Caco-2 (cell line): ENCODE data around the gene BRF1. TPM values are rescaled to one million over a fixed set of nuclear protein-coding genes. Genes with fewer than 3 reads are reported as not detected.

Source experiments
- BruUV-seq: library from RNA; stranded (reverse); fragments of 400-500 nt; replicated peaks from 2 replicates; lab custom pipeline; 2021; lab: Mats Ljungman, UMichigan
- CTCF ChIA-PET: fragments of 300-600 bp; sonication (Branson Sonifier 250); formaldehyde crosslinking; loops from one replicate; lab custom pipeline; 2022; ENCODE audit warnings: antibody characterized with exemption; lab: Charles Lee
- POLR2A ChIA-PET: fragments of 300-600 bp; sonication (Branson Sonifier 250); formaldehyde crosslinking; loops from one replicate; lab custom pipeline; 2022; ENCODE audit warnings: antibody characterized with exemption; lab: Charles Lee
- DNase-seq, 2 experiments: peaks; one replicate each; pipeline versions ENCODE4 v3.0.0 to v3.0.0-alpha.2; 2020 to 2022
- H3K27me3 ChIP-seq: replicated peaks from 2 replicates; pipeline ENCODE4 v1.6.0; 2011; ENCODE audit warnings: low read length; ENCODE audit not compliant: control insufficient read depth, insufficient read depth
- H3K36me3 ChIP-seq: 2 replicates; pipeline ENCODE4 v1.5.1; 2011; ENCODE audit warnings: low read length; ENCODE audit not compliant: control insufficient read depth, insufficient read depth
- H3K4me1 ChIP-seq: fragments of 250-450 bp; sonication (Bioruptor Pico); 2 replicates; pipeline ENCODE4 v1.5.1; 2020; ENCODE audit warnings: mild to moderate bottlenecking
- H3K4me3 ChIP-seq: 2 replicates; pipeline ENCODE4 v1.5.1; 2011; ENCODE audit warnings: low read depth, mild to moderate bottlenecking, control low read depth, low read length
- H3K9me3 ChIP-seq: fragments of 250-450 bp; sonication (Bioruptor Pico); 2 replicates; pipeline ENCODE4 v1.5.1; 2020; ENCODE audit warnings: mild to moderate bottlenecking, moderate library complexity
- H3K27ac Mint-ChIP-seq: one replicate; pipeline ENCODE4 v1.8.0; 2022; ENCODE audit warnings: mixed read lengths; ENCODE audit not compliant: unreplicated experiment
- H3K27me3 Mint-ChIP-seq: one replicate; pipeline ENCODE4 v1.8.0; 2022; ENCODE audit warnings: mixed read lengths; ENCODE audit not compliant: insufficient read depth, unreplicated experiment
- H3K36me3 Mint-ChIP-seq: one replicate; pipeline ENCODE4 v1.8.0; 2022; ENCODE audit warnings: mild to moderate bottlenecking, mixed read lengths; ENCODE audit not compliant: insufficient read depth, unreplicated experiment
- H3K4me1 Mint-ChIP-seq: one replicate; pipeline ENCODE4 v1.8.0; 2022; ENCODE audit warnings: low read depth, mixed read lengths; ENCODE audit not compliant: unreplicated experiment
- H3K4me3 Mint-ChIP-seq: one replicate; pipeline ENCODE4 v1.8.0; 2022; ENCODE audit warnings: mild to moderate bottlenecking, moderate library complexity, mixed read lengths; ENCODE audit not compliant: unreplicated experiment
- H3K9me3 Mint-ChIP-seq: one replicate; pipeline ENCODE4 v1.8.0; 2022; ENCODE audit warnings: mixed read lengths; ENCODE audit not compliant: unreplicated experiment
- intact Hi-C: fragments of 100-400 bp; cut with micrococcal nuclease; formaldehyde crosslinking; loops from one replicate; pipeline ENCODE4 v1.10.0; 2022; ENCODE audit not compliant: unreplicated experiment
- total RNA-seq: library from RNA; stranded (reverse); gene quantifications from 2 replicates; pipeline ENCODE4 v1.2.3, GENCODE V29; 2022
- TF ChIP-seq, protein P1 (sequence below), 2 experiments: fragments of 200-600 bp in 1 of 2; IDR thresholded peaks; 1 replicate in 1 of 2; 2 replicates in 1 of 2; pipeline versions ENCODE4 v1.5.1 to v1.8.0; 2011 to 2022; ENCODE audit warnings: antibody characterized with exemption in 1 of 2, control low read depth in 1 of 2, inconsistent platforms in 1 of 2, low read depth in 1 of 2, low read length in 1 of 2, mild to moderate bottlenecking in 1 of 2, moderate library complexity in 1 of 2; ENCODE audit not compliant: insufficient read depth in 1 of 2, severe bottlenecking in 1 of 2, unreplicated experiment in 1 of 2

The BRF1 gene
- total RNA-seq, 1 experiment from 2014 or later, result 43.6 TPM

DNA sequence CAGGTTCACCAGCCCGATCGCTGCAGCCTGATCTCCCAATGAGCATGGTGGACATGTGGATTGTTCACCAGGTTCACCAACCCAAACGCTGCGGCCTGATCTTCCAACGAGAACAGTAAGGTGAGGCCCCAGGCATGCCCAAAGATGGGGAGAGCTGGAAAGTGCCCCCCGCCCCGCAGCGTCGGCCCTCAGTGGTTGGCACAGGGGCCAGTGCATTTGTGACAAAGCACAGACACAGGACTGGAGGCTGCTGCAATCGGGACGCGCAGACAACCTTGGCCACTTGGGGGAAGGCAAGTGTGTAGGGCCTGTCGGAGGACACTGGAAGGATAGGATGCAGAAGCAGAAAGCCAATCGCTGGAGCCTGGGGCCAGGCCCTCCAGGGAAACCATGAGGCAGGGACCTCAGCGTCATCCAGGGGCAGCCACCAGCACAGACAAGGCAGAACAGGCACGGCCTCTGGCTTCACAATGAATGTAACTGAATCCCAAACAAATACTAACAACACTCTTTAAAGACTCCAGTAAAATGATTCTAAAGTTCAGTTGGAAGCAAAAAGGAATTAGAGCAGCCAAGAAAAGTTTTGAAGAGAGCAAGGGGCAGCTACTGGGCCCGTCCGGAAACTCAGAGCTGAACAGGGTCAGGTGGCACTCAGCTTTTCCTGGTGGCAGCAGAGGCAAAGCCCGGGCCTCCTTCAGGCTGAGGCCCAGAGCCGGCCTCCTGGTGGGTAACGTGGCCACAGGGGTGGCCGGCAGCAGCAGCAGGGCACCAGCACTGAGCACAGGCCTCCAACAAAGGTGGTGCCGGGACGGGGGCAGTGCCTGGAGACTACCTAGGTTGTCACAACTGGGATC is 13.3 kb downstream of the BRF1 start:
- no peak overlapping the region for H3K4me3 Mint-ChIP-seq
- Histone ChIP-seq H3K36me3 (no peaks in the 10 kb centered on the region), H3K4me1 (no peaks in the 10 kb centered on the region), H3K27me3 (no peaks in the 10 kb centered on the region), H3K9me3 (no peaks in the 10 kb centered on the region), H3K4me3 (no peak overlapping the region)
- intact Hi-C loops, result no loop called here
- TF ChIP-seq, protein P1, sequence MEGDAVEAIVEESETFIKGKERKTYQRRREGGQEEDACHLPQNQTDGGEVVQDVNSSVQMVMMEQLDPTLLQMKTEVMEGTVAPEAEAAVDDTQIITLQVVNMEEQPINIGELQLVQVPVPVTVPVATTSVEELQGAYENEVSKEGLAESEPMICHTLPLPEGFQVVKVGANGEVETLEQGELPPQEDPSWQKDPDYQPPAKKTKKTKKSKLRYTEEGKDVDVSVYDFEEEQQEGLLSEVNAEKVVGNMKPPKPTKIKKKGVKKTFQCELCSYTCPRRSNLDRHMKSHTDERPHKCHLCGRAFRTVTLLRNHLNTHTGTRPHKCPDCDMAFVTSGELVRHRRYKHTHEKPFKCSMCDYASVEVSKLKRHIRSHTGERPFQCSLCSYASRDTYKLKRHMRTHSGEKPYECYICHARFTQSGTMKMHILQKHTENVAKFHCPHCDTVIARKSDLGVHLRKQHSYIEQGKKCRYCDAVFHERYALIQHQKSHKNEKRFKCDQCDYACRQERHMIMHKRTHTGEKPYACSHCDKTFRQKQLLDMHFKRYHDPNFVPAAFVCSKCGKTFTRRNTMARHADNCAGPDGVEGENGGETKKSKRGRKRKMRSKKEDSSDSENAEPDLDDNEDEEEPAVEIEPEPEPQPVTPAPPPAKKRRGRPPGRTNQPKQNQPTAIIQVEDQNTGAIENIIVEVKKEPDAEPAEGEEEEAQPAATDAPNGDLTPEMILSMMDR (IDR thresholded peaks at IDR 0.05; ENCODE audit: insufficient read depth in 1 of 2, low read depth in 1 of 2, low read length in 1 of 2, severe bottlenecking in 1 of 2, unreplicated experiment in 1 of 2), result no peak
- no peaks in the 10 kb centered on the region for H3K9me3 Mint-ChIP-seq
- H3K36me3 Mint-ChIP-seq, result no peaks in the 10 kb centered on the region
- H3K4me1 Mint-ChIP-seq, result no peaks in the 10 kb centered on the region
- H3K27me3 Mint-ChIP-seq, result no peaks in the 10 kb centered on the region
- ChIA-PET CTCF (no interaction called here), POLR2A (no interaction called here)
- DNase-seq, result no peak
- no peak overlapping the region for H3K27ac Mint-ChIP-seq
- BruUV-seq, result no TSS peak

DNA sequence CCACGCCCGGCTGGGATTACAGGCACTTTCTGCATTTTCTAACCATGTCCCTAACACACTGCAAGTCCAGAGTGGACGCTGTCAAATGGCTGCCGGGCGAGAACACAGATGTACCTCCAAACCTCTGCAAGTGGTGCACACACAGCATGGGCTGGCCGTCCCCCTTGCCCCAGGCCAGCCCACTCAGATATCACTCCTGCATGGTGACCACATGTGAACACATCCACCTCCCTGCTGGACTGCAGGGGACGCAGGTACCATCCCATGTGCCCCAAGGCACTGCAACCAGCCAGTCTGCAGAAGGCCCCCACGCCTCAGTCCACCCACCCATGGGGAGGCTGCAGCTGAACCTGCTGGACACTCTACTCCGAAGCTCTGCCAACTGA is 14.0 kb downstream of the BRF1 start:
- Histone ChIP-seq H3K4me3 (no peak overlapping the region), H3K4me1 (no peaks in the 10 kb centered on the region), H3K9me3 (no peaks in the 10 kb centered on the region), H3K36me3 (no peaks in the 10 kb centered on the region), H3K27me3 (no peaks in the 10 kb centered on the region)
- no TSS peak for BruUV-seq
- Mint-ChIP-seq H3K4me3 (no peak overlapping the region), H3K36me3 (no peaks in the 10 kb centered on the region), H3K27me3 (no peaks in the 10 kb centered on the region), H3K9me3 (no peaks in the 10 kb centered on the region), H3K27ac (no peak overlapping the region), H3K4me1 (no peaks in the 10 kb centered on the region)
- TF ChIP-seq, protein P1 (IDR thresholded peaks at IDR 0.05; ENCODE audit: insufficient read depth in 1 of 2, low read depth in 1 of 2, low read length in 1 of 2, severe bottlenecking in 1 of 2, unreplicated experiment in 1 of 2), result no peak
- intact Hi-C loops, result no loop called here
- ChIA-PET POLR2A (no interaction called here), CTCF (no interaction called here)
- DNase-seq, result no peak

DNA sequence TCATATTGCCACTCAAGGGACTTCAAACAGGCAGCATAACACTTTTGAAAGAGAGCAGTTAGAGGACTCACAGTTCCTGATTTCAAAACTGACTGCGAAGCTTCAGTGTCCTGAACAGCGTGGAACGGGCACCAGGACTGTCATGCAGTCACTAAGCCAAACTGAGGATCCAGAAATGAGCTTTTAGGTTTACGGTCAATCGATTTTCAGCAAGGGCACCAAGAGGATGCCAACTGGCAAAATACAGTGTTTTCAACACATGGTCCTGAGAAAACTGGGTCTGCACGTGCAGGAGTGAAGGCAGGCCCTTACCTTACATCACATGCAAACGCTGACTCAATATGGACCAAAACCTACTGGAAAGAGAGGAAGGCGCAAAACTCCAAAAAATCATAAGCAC is 15.6 kb downstream of the BRF1 start:
- no peaks in the 10 kb centered on the region for H3K27me3 Mint-ChIP-seq
- no peaks in the 10 kb centered on the region for H3K9me3 Mint-ChIP-seq
- Histone ChIP-seq H3K9me3 (no peaks in the 10 kb centered on the region), H3K36me3 (no peaks in the 10 kb centered on the region), H3K27me3 (no peaks in the 10 kb centered on the region), H3K4me3 (no peak overlapping the region), H3K4me1 (no peaks in the 10 kb centered on the region)
- intact Hi-C loops, result no loop called here
- H3K27ac Mint-ChIP-seq, result no peak overlapping the region
- CTCF ChIA-PET, result no interaction called here
- no peaks in the 10 kb centered on the region for H3K4me1 Mint-ChIP-seq
- TF ChIP-seq, protein P1 (IDR thresholded peaks at IDR 0.05; ENCODE audit: insufficient read depth in 1 of 2, low read depth in 1 of 2, low read length in 1 of 2, severe bottlenecking in 1 of 2, unreplicated experiment in 1 of 2), result no peak
- H3K36me3 Mint-ChIP-seq, result peaks cover 7% of the 10 kb centered on the region
- DNase-seq, result no peak
- POLR2A ChIA-PET, result no interaction called here
- H3K4me3 Mint-ChIP-seq, result no peak overlapping the region
- TSS peak; percentile 15 for BruUV-seq
